ENCODE results near the gene ZMYND8. TPM values are rescaled to one million over a fixed set of nuclear protein-coding genes. Genes with fewer than 3 reads are reported as not detected.
A peak's percentile ranks its signal among the peaks of the same experiment; 100 is the strongest.

The ZMYND8 gene
- total RNA-seq, 1 experiment from 2014 or later = 53.1 TPM

DNA sequence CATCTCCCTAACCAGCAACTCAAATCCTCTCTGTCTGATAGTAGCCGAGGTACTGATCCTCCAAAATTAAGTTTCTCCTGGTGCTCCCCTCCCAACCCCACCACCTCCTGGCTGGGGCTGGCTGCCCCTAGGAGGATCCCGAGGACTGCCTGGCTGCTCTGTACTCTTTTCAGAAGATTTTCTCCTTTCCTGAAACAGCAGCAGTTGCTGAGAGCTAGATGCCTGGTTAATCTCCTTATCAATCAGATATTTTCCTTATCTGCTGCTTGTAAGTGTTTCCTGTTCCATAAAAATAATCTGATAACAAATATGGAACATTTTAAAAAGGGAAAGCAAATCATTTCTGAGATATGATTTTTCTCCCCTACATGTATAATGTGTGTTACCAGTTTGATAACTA lies 52.8 kb downstream of the ZMYND8 start:
- no TSS peak for BruUV-seq (replicated peaks)
- CTCF ChIA-PET = interaction anchor here (0.6 to 3.6 kb wide), 8 partner anchors 13 to 499 kb away, joined by 3 to 42 read pairs (median 4); no protein-coding TSS in a partner anchor
- TF ChIP-seq, protein P1, sequence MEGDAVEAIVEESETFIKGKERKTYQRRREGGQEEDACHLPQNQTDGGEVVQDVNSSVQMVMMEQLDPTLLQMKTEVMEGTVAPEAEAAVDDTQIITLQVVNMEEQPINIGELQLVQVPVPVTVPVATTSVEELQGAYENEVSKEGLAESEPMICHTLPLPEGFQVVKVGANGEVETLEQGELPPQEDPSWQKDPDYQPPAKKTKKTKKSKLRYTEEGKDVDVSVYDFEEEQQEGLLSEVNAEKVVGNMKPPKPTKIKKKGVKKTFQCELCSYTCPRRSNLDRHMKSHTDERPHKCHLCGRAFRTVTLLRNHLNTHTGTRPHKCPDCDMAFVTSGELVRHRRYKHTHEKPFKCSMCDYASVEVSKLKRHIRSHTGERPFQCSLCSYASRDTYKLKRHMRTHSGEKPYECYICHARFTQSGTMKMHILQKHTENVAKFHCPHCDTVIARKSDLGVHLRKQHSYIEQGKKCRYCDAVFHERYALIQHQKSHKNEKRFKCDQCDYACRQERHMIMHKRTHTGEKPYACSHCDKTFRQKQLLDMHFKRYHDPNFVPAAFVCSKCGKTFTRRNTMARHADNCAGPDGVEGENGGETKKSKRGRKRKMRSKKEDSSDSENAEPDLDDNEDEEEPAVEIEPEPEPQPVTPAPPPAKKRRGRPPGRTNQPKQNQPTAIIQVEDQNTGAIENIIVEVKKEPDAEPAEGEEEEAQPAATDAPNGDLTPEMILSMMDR (IDR thresholded peaks at IDR 0.05; ENCODE audit: unreplicated experiment) = no peak
- H3K4me1 Mint-ChIP-seq (ENCODE audit: low read depth, unreplicated experiment) = peaks cover 31% of the 10 kb centered on the region
- no peak overlapping the region for H3K27ac Mint-ChIP-seq (ENCODE audit: unreplicated experiment)
- no peak for DNase-seq
- intact Hi-C loops (cut with micrococcal nuclease; ENCODE audit: unreplicated experiment) = loop anchor here (5.0 kb wide), 1 partner anchor 79 kb away; no protein-coding TSS in a partner anchor
- peaks cover 37% of the 10 kb centered on the region for H3K36me3 Mint-ChIP-seq (ENCODE audit: insufficient read depth, unreplicated experiment)
- no peaks in the 10 kb centered on the region for H3K9me3 Mint-ChIP-seq (ENCODE audit: low read depth, unreplicated experiment)
- H3K4me3 Mint-ChIP-seq (ENCODE audit: low read depth, unreplicated experiment) = no peak overlapping the region
- no peaks in the 10 kb centered on the region for H3K27me3 Mint-ChIP-seq (ENCODE audit: unreplicated experiment)

DNA sequence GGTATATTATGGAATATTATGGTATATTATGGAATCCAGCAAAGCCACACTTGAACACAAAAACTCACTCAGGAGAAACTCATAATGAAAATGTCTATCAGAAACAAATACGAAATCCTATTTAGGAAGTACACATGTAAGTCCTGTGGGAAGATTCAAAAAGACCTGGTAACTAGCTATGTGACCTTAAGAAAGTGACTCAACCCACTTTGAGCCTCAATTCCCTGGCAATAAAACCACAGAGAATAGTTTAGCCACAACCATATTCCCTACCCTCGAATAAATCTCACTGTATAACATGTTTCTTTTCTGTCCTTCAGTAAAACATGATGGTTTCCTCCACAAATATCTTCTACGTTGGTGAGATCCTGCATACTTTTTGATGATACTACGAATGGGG lies 56.4 kb downstream of the ZMYND8 start:
- H3K9me3 Mint-ChIP-seq (ENCODE audit: low read depth, unreplicated experiment) = no peaks in the 10 kb centered on the region
- BruUV-seq (replicated peaks) = no TSS peak
- peaks cover 53% of the 10 kb centered on the region for H3K36me3 Mint-ChIP-seq (ENCODE audit: insufficient read depth, unreplicated experiment)
- no peak overlapping the region for H3K4me3 Mint-ChIP-seq (ENCODE audit: low read depth, unreplicated experiment)
- peaks cover 34% of the 10 kb centered on the region for H3K4me1 Mint-ChIP-seq (ENCODE audit: low read depth, unreplicated experiment)
- peak overlapping the region; percentile 21 for H3K27ac Mint-ChIP-seq (ENCODE audit: unreplicated experiment)
- no peaks in the 10 kb centered on the region for H3K27me3 Mint-ChIP-seq (ENCODE audit: unreplicated experiment)
- TF ChIP-seq, protein P1 (IDR thresholded peaks at IDR 0.05; ENCODE audit: unreplicated experiment) = no peak
- CTCF ChIA-PET = interaction anchor here (0.6 to 1.4 kb wide), 4 partner anchors 17 to 112 kb away, joined by 3 to 5 read pairs (median 3); no protein-coding TSS in a partner anchor
- intact Hi-C loops (cut with micrococcal nuclease; ENCODE audit: unreplicated experiment) = loop anchor here (5.0 kb wide), 1 partner anchor 82 kb away; no protein-coding TSS in a partner anchor
- DNase-seq = no peak

DNA sequence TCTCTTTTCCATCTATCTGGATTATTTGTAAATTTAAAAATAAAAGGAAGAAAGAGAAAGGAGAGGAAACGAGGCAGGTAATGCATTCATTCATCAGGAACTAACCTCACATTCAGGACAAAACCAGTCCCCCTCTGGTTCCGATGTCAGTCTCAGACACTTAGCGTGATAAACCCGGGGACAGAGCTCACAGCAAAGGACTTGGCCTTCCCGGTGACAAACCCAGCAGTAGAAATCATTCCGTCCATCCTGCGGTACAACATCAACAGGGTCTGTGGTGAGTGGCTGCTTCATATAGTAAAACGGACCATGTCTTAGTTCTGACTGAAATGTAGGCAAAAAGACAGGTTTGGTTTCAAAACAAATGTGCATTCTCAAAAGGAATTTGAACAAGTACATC lies 57.9 kb downstream of the ZMYND8 start:
- no peak overlapping the region for H3K4me3 Mint-ChIP-seq (ENCODE audit: low read depth, unreplicated experiment)
- no peaks in the 10 kb centered on the region for H3K27me3 Mint-ChIP-seq (ENCODE audit: unreplicated experiment)
- CTCF ChIA-PET = interaction anchor here (0.6 kb wide), 1 partner anchor 84 kb away, joined by 7 read pairs; no protein-coding TSS in a partner anchor
- peaks cover 20% of the 10 kb centered on the region for H3K4me1 Mint-ChIP-seq (ENCODE audit: low read depth, unreplicated experiment)
- no peak for DNase-seq
- intact Hi-C loops (cut with micrococcal nuclease; ENCODE audit: unreplicated experiment) = no loop called here
- peaks cover 58% of the 10 kb centered on the region for H3K36me3 Mint-ChIP-seq (ENCODE audit: insufficient read depth, unreplicated experiment)
- H3K9me3 Mint-ChIP-seq (ENCODE audit: low read depth, unreplicated experiment) = no peaks in the 10 kb centered on the region
- no peak overlapping the region for H3K27ac Mint-ChIP-seq (ENCODE audit: unreplicated experiment)
- TF ChIP-seq, protein P1 (IDR thresholded peaks at IDR 0.05; ENCODE audit: unreplicated experiment) = no peak
- BruUV-seq (replicated peaks) = no TSS peak

DNA sequence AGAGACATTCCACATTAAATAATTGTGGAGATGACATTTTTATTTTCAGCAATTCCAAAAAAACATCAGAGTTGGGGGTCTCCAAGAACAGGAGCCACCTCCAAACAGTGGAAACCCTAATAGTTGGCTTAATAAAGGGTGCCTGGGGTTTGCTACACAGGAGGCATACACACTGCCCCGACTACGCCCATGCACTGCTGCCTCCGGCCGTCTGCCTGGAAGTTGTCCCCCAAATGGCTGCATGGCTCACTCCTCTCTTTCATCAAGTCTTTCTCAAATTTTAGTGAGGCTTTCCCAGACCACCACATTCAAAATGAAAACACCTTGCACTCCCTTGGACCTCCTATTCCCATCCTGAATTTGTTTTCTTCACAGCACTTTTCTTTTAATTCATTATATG lies 58.8 kb downstream of the ZMYND8 start:
- Mint-ChIP-seq H3K36me3 (ENCODE audit: insufficient read depth, unreplicated experiment) (peaks cover 55% of the 10 kb centered on the region), H3K27ac (ENCODE audit: unreplicated experiment) (no peak overlapping the region), H3K4me1 (ENCODE audit: low read depth, unreplicated experiment) (peaks cover 11% of the 10 kb centered on the region), H3K27me3 (ENCODE audit: unreplicated experiment) (no peaks in the 10 kb centered on the region), H3K4me3 (ENCODE audit: low read depth, unreplicated experiment) (no peak overlapping the region), H3K9me3 (ENCODE audit: low read depth, unreplicated experiment) (no peaks in the 10 kb centered on the region)
- no TSS peak for BruUV-seq (replicated peaks)
- CTCF ChIA-PET = interaction anchor here (0.6 to 1.5 kb wide), 3 partner anchors 23 to 86 kb away, joined by 3 to 12 read pairs (median 3); no protein-coding TSS in a partner anchor
- DNase-seq = no peak
- intact Hi-C loops (cut with micrococcal nuclease; ENCODE audit: unreplicated experiment) = no loop called here
- TF ChIP-seq, protein P1 (IDR thresholded peaks at IDR 0.05; ENCODE audit: unreplicated experiment) = no peak
